Uterus (tissue), 2 donors: ENCODE data around the gene ZNF263.

ENCODE experiments used
- CTCF ChIP-seq, 4 experiments: fragments of 200-600 bp in 2 of 4; fragments of 450-650 bp in 2 of 4; sonication (generic) in 2 of 4; IDR thresholded peaks; one replicate each; pipeline ENCODE4 v1.5.1; 2016 to 2019; ENCODE audit warnings: antibody characterized with exemption in 4 of 4, mild to moderate bottlenecking in 2 of 4, moderate library complexity in 1 of 4
- POLR2A ChIP-seq, 2 donors: fragments of 450-650 bp; IDR thresholded peaks; one replicate each; pipeline ENCODE4 v1.6.1; 2016; ENCODE audit warnings: antibody characterized with exemption in 2 of 2, mild to moderate bottlenecking in 1 of 2, moderate library complexity in 1 of 2

GRCh38 chr16:3282730-3283542, at the start of gene ZNF263:
- peak in 1 of 4 experiments; percentile 9 for TF ChIP-seq CTCF (IDR thresholded peaks at IDR 0.05)
- TF ChIP-seq POLR2A (IDR thresholded peaks at IDR 0.05): peak; percentile 36 to 62
